K562 (cell line): ENCODE data around the gene SKAP1. TPM values are rescaled to one million over a fixed set of nuclear protein-coding genes. Genes with fewer than 3 reads are reported as not detected.
A peak's percentile ranks its signal among the peaks of the same experiment; 100 is the strongest.
"Not testable (repeated sequence)": the region's sequence is repeated elsewhere in the genome, so short reads cannot be mapped to it uniquely, and the experiment has no call there.

Experiments used
- ATAC-seq: fragments of 200-7000 bp; cut with Tn5 transposase; 3 replicates; pipeline ENCODE4 v1.9.1; 2020; ENCODE audit warnings: moderate library complexity
- BruUV-seq: library from RNA; stranded (reverse); fragments of 400-500 nt; replicated peaks from 2 replicates; lab custom pipeline; 2021; lab: Mats Ljungman, UMichigan
- CTCF ChIA-PET: fragments of 300-600 bp; formaldehyde crosslinking; extraction: SDS; loops from one replicate; lab custom pipeline; 2021; ENCODE audit warnings: low intra/inter-chr PET ratio; lab: Yijun Ruan, JAX
- POLR2A ChIA-PET: fragments of 300-600, 350-650 bp; sonication (Branson Sonifier 250); formaldehyde crosslinking; extraction: SDS; loops from one replicate; lab custom pipeline; 2021; ENCODE audit warnings: antibody characterized with exemption, inconsistent platforms; lab: Yijun Ruan, JAX
- DNase-seq, 4 experiments: peaks; one replicate each; pipeline versions ENCODE4 v3.0.0 to v3.0.0-alpha.2; 2011 to 2018; ENCODE audit warnings: low spot score in 3 of 4, mixed read lengths in 3 of 4; ENCODE audit errors: extremely low read depth in 1 of 4
- FAIRE-seq: peaks from 2 replicates; lab custom pipeline; 2011; peaks lifted over from hg19 to GRCh38; lab: Jason Lieb, UNC
- H2AFZ ChIP-seq: 2 replicates; pipeline ENCODE4 v1.6.0; 2011; ENCODE audit warnings: low read depth, low read length, control low read depth, inconsistent platforms
- H3K27ac ChIP-seq: fragments of 200-600 bp; 3 replicates; pipeline ENCODE4 v1.8.0; 2011; ENCODE audit warnings: low read depth, mild to moderate bottlenecking, control low read depth, inconsistent platforms, low read length, moderate library complexity, mixed read lengths; ENCODE audit errors: extremely low read depth
- H3K27me3 ChIP-seq, 2 experiments: fragments of 300-600 bp in 1 of 2; 2 replicates in 1 of 2; 3 replicates in 1 of 2; pipeline versions ENCODE4 v1.6.0 to v1.8.0; 2011; ENCODE audit warnings: inconsistent platforms in 2 of 2, low read length in 2 of 2, mild to moderate bottlenecking in 1 of 2, mixed read lengths in 1 of 2, moderate library complexity in 1 of 2; ENCODE audit not compliant: control insufficient read depth in 2 of 2, insufficient read depth in 2 of 2
- H3K36me3 ChIP-seq: fragments of 300-600 bp; 3 replicates; pipeline ENCODE4 v1.8.0; 2011; ENCODE audit warnings: mild to moderate bottlenecking, low read length, inconsistent platforms; ENCODE audit not compliant: control insufficient read depth, insufficient read depth
- H3K4me1 ChIP-seq, 2 experiments: fragments of 200-600 bp in 1 of 2; replicated peaks in 1 of 2; 2 replicates in 1 of 2; 3 replicates in 1 of 2; pipeline versions ENCODE4 v1.5.1 to v1.8.0; 2011; ENCODE audit warnings: inconsistent platforms in 2 of 2, low read length in 2 of 2, mild to moderate bottlenecking in 1 of 2, mixed read lengths in 1 of 2, moderate library complexity in 1 of 2; ENCODE audit not compliant: control insufficient read depth in 2 of 2, insufficient read depth in 2 of 2
- H3K4me2 ChIP-seq: 2 replicates; pipeline ENCODE4 v1.6.1; 2011; ENCODE audit warnings: low read length, control low read depth, inconsistent platforms, mixed read lengths; ENCODE audit not compliant: insufficient read depth
- H3K4me3 ChIP-seq: fragments of 200-600 bp; sonication (generic), shearing (Covaris generic); 2 replicates; pipeline ENCODE4 v1.5.1; 2016; ENCODE audit warnings: control low read depth, inconsistent platforms
- H3K79me2 ChIP-seq: fragments of 200-600 bp; 3 replicates; pipeline ENCODE4 v1.8.0; 2011; ENCODE audit warnings: low read length, inconsistent platforms; ENCODE audit not compliant: control insufficient read depth, insufficient read depth
- H3K9ac ChIP-seq, 2 experiments: 2 replicates each; pipeline versions ENCODE4 v1.6.0 to v1.6.1; 2011; ENCODE audit warnings: low read depth in 2 of 2, low read length in 2 of 2, control low read depth in 1 of 2, inconsistent platforms in 1 of 2, mild to moderate bottlenecking in 1 of 2, mixed read lengths in 1 of 2; ENCODE audit not compliant: insufficient read depth in 1 of 2
- H3K9me1 ChIP-seq: one replicate; pipeline ENCODE4 v1.6.0; 2011; ENCODE audit warnings: inconsistent platforms, mild to moderate bottlenecking, low read length, moderate library complexity; ENCODE audit not compliant: control insufficient read depth, insufficient read depth
- H3K9me3 ChIP-seq: replicated peaks from 2 replicates; pipeline ENCODE4 v1.5.1; 2011; ENCODE audit warnings: low read depth, low read length, inconsistent platforms; ENCODE audit not compliant: control insufficient read depth, insufficient read depth
- H4K20me1 ChIP-seq: replicated peaks from 2 replicates; pipeline ENCODE4 v1.6.1; 2011; ENCODE audit warnings: low read length, inconsistent platforms, mixed read lengths; ENCODE audit not compliant: control insufficient read depth, insufficient read depth
- AFF1 ChIP-seq, 2 experiments: fragments of 450-650 bp; IDR thresholded peaks; 2 replicates each; pipeline ENCODE4 v1.6.1; 2018; ENCODE audit warnings: mild to moderate bottlenecking in 2 of 2, low read depth in 1 of 2; ENCODE audit not compliant: partially characterized antibody in 2 of 2
- ARID1B ChIP-seq: fragments of 450-650 bp; IDR thresholded peaks from 2 replicates; pipeline ENCODE4 v1.6.1; 2016; ENCODE audit warnings: antibody characterized with exemption, mild to moderate bottlenecking, inconsistent platforms
- MTA1 ChIP-seq: fragments of 450-650 bp; IDR thresholded peaks from 2 replicates; pipeline ENCODE4 v1.6.1; 2017; ENCODE audit warnings: borderline replicate concordance
- OTX1 ChIP-seq: fragments of 450-650 bp; formaldehyde crosslinking; IDR thresholded peaks from 2 replicates; pipeline ENCODE4 v1.4.0; 2022; ENCODE audit warnings: mild to moderate bottlenecking
- PCBP2 ChIP-seq: fragments of 200-400 bp; formaldehyde crosslinking; IDR thresholded peaks from 2 replicates; pipeline ENCODE4 v1.6.1; 2018; ENCODE audit warnings: low read length, low read depth, mild to moderate bottlenecking, moderate library complexity; ENCODE audit not compliant: poor library complexity, severe bottlenecking
- RAD21 ChIP-seq, 2 experiments: fragments of 250-450 bp in 1 of 2; fragments of 450-650 bp in 1 of 2; sonication (Bioruptor Pico) in 1 of 2; formaldehyde crosslinking in 1 of 2; IDR thresholded peaks in 1 of 2; conservative IDR thresholded peaks in 1 of 2; 2 replicates each; pipeline versions ENCODE4 v1.4.0 to v1.8.0; 2020 to 2022; ENCODE audit warnings: mild to moderate bottlenecking in 2 of 2, moderate library complexity in 1 of 2
- ZBTB2 ChIP-seq: fragments of 450-650 bp; IDR thresholded peaks from 2 replicates; pipeline ENCODE4 v1.6.1; 2016; ENCODE audit warnings: antibody characterized with exemption
- ZBTB26 ChIP-seq: fragments of 450-650 bp; formaldehyde crosslinking; IDR thresholded peaks from 2 replicates; pipeline ENCODE4 v1.4.0; 2022; ENCODE audit warnings: missing genetic modification characterization
- ZNF512 ChIP-seq: IDR thresholded peaks from 2 replicates; pipeline ENCODE4 v1.6.1; 2016; ENCODE audit warnings: missing genetic modification characterization, missing compliant biosample characterization
- WGBS: fragments of 100-300 bp; shearing (Covaris generic); methylation state at CpG from one replicate; pipeline ENCODE4 v1.1.6; 2016; ENCODE audit warnings: low coverage, mixed read lengths; ENCODE audit not compliant: insufficient coverage; ENCODE audit errors: missing lambda C conversion rate; 5-methylcytosine and 5-hydroxymethylcytosine counted together
- in situ Hi-C: fragments of 300-500 bp; cut with MboI; formaldehyde crosslinking; loops from 4 replicates; pipeline ENCODE4 v1.15.0; 2018; ENCODE audit warnings: inconsistent platforms, mixed read lengths
- intact Hi-C: fragments of 100-400 bp; cut with micrococcal nuclease; formaldehyde crosslinking; loops from 2 replicates; pipeline ENCODE4 v1.14.2; 2022
- polyA plus RNA-seq, 8 experiments: library from polyadenylated mRNA; depleted of rRNA in 4 of 8; stranded (reverse) in 5 of 8; unstranded in 3 of 8; fragments of >200 nt; fragmentation: Nextera tagmentation in 2 of 8; fragmentation: Illumina TruSeq in 1 of 8; extraction: Ambion mirVana in 2 of 8; extraction: Trizol in 1 of 8; gene quantifications; 2 replicates each; pipeline versions ENCODE4 v1.2.1 to v1.2.3, GENCODE V29; 2011 to 2014; ENCODE audit warnings: inconsistent platforms in 1 of 8, missing spikeins in 1 of 8
- total RNA-seq, 7 experiments: library from RNA; depleted of rRNA in 6 of 7; stranded (reverse); fragments of >200 nt in 6 of 7; fragmentation: Illumina TruSeq in 2 of 7; extraction: Trizol in 2 of 7; gene quantifications; 2 replicates each; pipeline versions ENCODE4 v1.2.1 to v1.2.3, GENCODE V29; 2011 to 2021; ENCODE audit warnings: low replicate concordance in 1 of 7

The SKAP1 gene
- total and polyA plus RNA-seq, 9 of the 15 experiments (the other 6 are each of a cell fraction or from before 2014, with no cell fraction given), result 0.06 to 0.80 (median 0.10) TPM; not detected in 4

- TF ChIP-seq ZBTB2 (no peak), PCBP2 (no peak)
Observed at GRCh38 chr17:48338720-48339119, 91.3 kb downstream of the SKAP1 start (continued).

GRCh38 chr17:48337903-48338302 is 92.1 kb downstream of the SKAP1 start:
- H3K36me3 ChIP-seq, BruUV-seq, H3K4me1 ChIP-seq, POLR2A ChIA-PET, DNase-seq, H3K27ac ChIP-seq, H3K79me2 ChIP-seq, H3K9me1 ChIP-seq, H3K27me3 ChIP-seq, H3K9me3 ChIP-seq, H3K4me2 ChIP-seq, H2AFZ ChIP-seq, H4K20me1 ChIP-seq, H3K4me3 ChIP-seq, CTCF ChIA-PET, FAIRE-seq, ATAC-seq, H3K9ac ChIP-seq: not testable (repeated sequence)
- in situ Hi-C loops (loop anchor here (5.0 kb wide), 1 partner anchor 254 kb away; the partner anchor contains the start of genes HOXB3 and HOXB5), intact Hi-C loops (loop anchor here (2.0 to 5.0 kb wide), 2 partner anchors 123 to 186 kb away; no protein-coding TSS in a partner anchor)
- peak; percentile 91 for TF ChIP-seq ZNF512 (tag)
- 0 out of 2 replicates have a peak, but pooled peaks have one; percentile 55 for TF ChIP-seq OTX1 (CRISPR knock-in tag)
- TF ChIP-seq ZBTB26 (CRISPR knock-in tag), result 0 out of 2 replicates have a peak, but pooled peaks have one; percentile 31
- peak in 1 of 2 experiments; percentile 28 for TF ChIP-seq AFF1 (IDR thresholded peaks at IDR 0.05; ENCODE audit: low read depth in 1 of 2, partially characterized antibody in 2 of 2)
- peak in 1 of 2 experiments; percentile 19; a peak in 1 of 4 replicates for TF ChIP-seq RAD21 (CRISPR knock-in tag; conservative IDR thresholded peaks at IDR 0.05 in 1 of 2, IDR thresholded peaks at IDR 0.05 in 1 of 2)
- TF ChIP-seq MTA1, result peak; percentile 44; the same call in 1 of the 2 replicates
- 0 out of 2 replicates have a peak, but pooled peaks have one; percentile 8 for TF ChIP-seq ARID1B
- WGBS, result 33% methylated on average over 2 of the region's 2 CpGs
